Endothelial cell of umbilical vein (primary cell): Measurements from ENCODE around the gene ABCC5. TPM values are rescaled to one million over a fixed set of nuclear protein-coding genes. Genes with fewer than 3 reads are reported as not detected.

ENCODE experiments used
- BruUV-seq: library from RNA; stranded (reverse); fragments of 400-500 nt; replicated peaks from 2 replicates; lab custom pipeline; 2021; lab: Mats Ljungman, UMichigan
- CTCF ChIA-PET: fragments of 300-600, 350-600 bp; sonication (Branson Sonifier 250); formaldehyde crosslinking; loops from one replicate; lab custom pipeline; 2021; ENCODE audit warnings: antibody characterized with exemption, inconsistent platforms; lab: Charles Lee
- POLR2A ChIA-PET: fragments of 300-600, 350-600 bp; sonication (Branson Sonifier 250); formaldehyde crosslinking; loops from one replicate; lab custom pipeline; 2021; ENCODE audit warnings: antibody characterized with exemption, inconsistent platforms; lab: Charles Lee
- DNase-seq: peaks from one replicate; pipeline ENCODE4 v3.0.0-alpha.2; 2011; ENCODE audit warnings: low read depth, low spot score
- FAIRE-seq: peaks from 2 replicates; lab custom pipeline; 2011; peaks lifted over from hg19 to GRCh38; lab: Jason Lieb, UNC
- H2AFZ ChIP-seq: 2 replicates; pipeline ENCODE4 v1.6.0; 2012; ENCODE audit warnings: low read depth, low read length, control low read depth, inconsistent platforms
- H3K27ac ChIP-seq: 2 replicates; pipeline ENCODE4 v1.5.1; 2011; ENCODE audit warnings: low read depth, mild to moderate bottlenecking, control low read depth, low read length, moderate library complexity; ENCODE audit not compliant: insufficient read depth
- H3K27me3 ChIP-seq, 2 experiments: 2 replicates each; pipeline versions ENCODE4 v1.6.0 to v1.6.1; 2011; ENCODE audit warnings: low read length in 2 of 2, mixed read lengths in 1 of 2; ENCODE audit not compliant: control insufficient read depth in 2 of 2, insufficient read depth in 2 of 2
- H3K36me3 ChIP-seq, 2 experiments: 2 replicates in 1 of 2; 3 replicates in 1 of 2; pipeline ENCODE4 v1.5.1; 2011; ENCODE audit warnings: low read length in 2 of 2, mild to moderate bottlenecking in 1 of 2, moderate library complexity in 1 of 2; ENCODE audit not compliant: control insufficient read depth in 2 of 2, insufficient read depth in 2 of 2; ENCODE audit errors: extremely low read depth in 1 of 2
- H3K4me1 ChIP-seq: 3 replicates; pipeline ENCODE4 v1.5.1; 2011; ENCODE audit warnings: mild to moderate bottlenecking, low read length; ENCODE audit not compliant: control insufficient read depth, insufficient read depth; ENCODE audit errors: extremely low read depth
- H3K4me2 ChIP-seq: 2 replicates; pipeline ENCODE4 v1.6.1; 2011; ENCODE audit warnings: low read length, control low read depth, mixed read lengths; ENCODE audit not compliant: insufficient read depth
- H3K4me3 ChIP-seq, 3 experiments: fragments of 200-600 bp in 1 of 3; sonication (generic), shearing (Covaris generic) in 1 of 3; replicated peaks in 1 of 3; 2 replicates each; pipeline ENCODE4 v1.5.1; 2011 to 2016; ENCODE audit warnings: control low read depth in 3 of 3, low read length in 3 of 3, mild to moderate bottlenecking in 2 of 3, inconsistent platforms in 1 of 3, low read depth in 1 of 3, moderate library complexity in 1 of 3; ENCODE audit not compliant: insufficient read depth in 1 of 3
- H3K79me2 ChIP-seq: 2 replicates; pipeline ENCODE4 v1.6.0; 2012; ENCODE audit warnings: low read length, inconsistent platforms; ENCODE audit not compliant: control insufficient read depth, insufficient read depth
- H3K9ac ChIP-seq: replicated peaks from 2 replicates; pipeline ENCODE3; 2011; ENCODE audit warnings: low read length, control low read depth; ENCODE audit not compliant: insufficient read depth; ENCODE audit errors: extremely low read depth
- H3K9me1 ChIP-seq: replicated peaks from 3 replicates; pipeline ENCODE4 v1.6.0; 2011; ENCODE audit warnings: mild to moderate bottlenecking, low read length; ENCODE audit not compliant: control insufficient read depth, insufficient read depth; ENCODE audit errors: extremely low read depth
- H3K9me3 ChIP-seq: replicated peaks from 2 replicates; pipeline ENCODE4 v1.5.1; 2012; ENCODE audit warnings: low read length, inconsistent platforms; ENCODE audit not compliant: control insufficient read depth, insufficient read depth
- H4K20me1 ChIP-seq: replicated peaks from 2 replicates; pipeline ENCODE3; 2011; ENCODE audit warnings: mild to moderate bottlenecking, low read length; ENCODE audit not compliant: control insufficient read depth, insufficient read depth; ENCODE audit errors: extremely low read depth
- CTCF ChIP-seq, 2 donors: IDR thresholded peaks; 1 replicate in 1 of 2; 2 replicates in 1 of 2; pipeline ENCODE4 v1.5.1; 2011; ENCODE audit warnings: low read length in 2 of 2, mild to moderate bottlenecking in 2 of 2, moderate library complexity in 2 of 2, control low read depth in 1 of 2, inconsistent platforms in 1 of 2, low read depth in 1 of 2; ENCODE audit not compliant: insufficient read depth in 1 of 2; ENCODE audit errors: extremely low read depth in 1 of 2
- EZH2 ChIP-seq: IDR thresholded peaks from 2 replicates; pipeline ENCODE4 v1.6.1; 2012; ENCODE audit warnings: borderline replicate concordance, low read depth, mild to moderate bottlenecking, moderate library complexity, low read length, inconsistent platforms; ENCODE audit not compliant: severe bottlenecking
- FOS ChIP-seq: IDR thresholded peaks from 2 replicates; pipeline ENCODE4 v1.6.1; 2011; ENCODE audit warnings: mild to moderate bottlenecking, low read length, moderate library complexity, borderline replicate concordance; ENCODE audit not compliant: insufficient read depth
- GATA2 ChIP-seq: IDR thresholded peaks from 2 replicates; pipeline ENCODE4 v1.7.0; 2011; ENCODE audit warnings: low read depth, mild to moderate bottlenecking, moderate library complexity, mixed read lengths, low read length; ENCODE audit not compliant: insufficient read length, insufficient read depth
- JUN ChIP-seq: IDR thresholded peaks from 2 replicates; pipeline ENCODE4 v1.6.1; 2011; ENCODE audit warnings: borderline replicate concordance, low read depth; ENCODE audit not compliant: insufficient read length, insufficient read depth
- MAX ChIP-seq: IDR thresholded peaks from 2 replicates; pipeline ENCODE4 v1.6.1; 2011; ENCODE audit not compliant: insufficient read depth, insufficient read length
- MYC ChIP-seq: IDR thresholded peaks from one replicate; pipeline ENCODE4 v1.6.1; 2011; ENCODE audit warnings: mild to moderate bottlenecking, low read depth, low read length
- POLR2A ChIP-seq: IDR thresholded peaks from 2 replicates; pipeline ENCODE4 v1.6.1; 2012; ENCODE audit warnings: low read depth, mild to moderate bottlenecking, control low read depth, low read length
- POLR2AphosphoS5 ChIP-seq: IDR thresholded peaks from 2 replicates; pipeline ENCODE4 v1.6.1; 2012; ENCODE audit warnings: low read depth, mild to moderate bottlenecking, control low read depth, low read length, moderate library complexity; ENCODE audit not compliant: insufficient read depth
- dilution Hi-C: fragments of 300-500 bp; cut with MboI; formaldehyde crosslinking; loops from one replicate; pipeline ENCODE4 v1.15.0; 2019; ENCODE audit warnings: low sequenced_read_pairs; ENCODE audit not compliant: extremely low pct_ligation_motif_present
- intact Hi-C: fragments of 100-400 bp; cut with micrococcal nuclease; formaldehyde crosslinking; loops from one replicate; pipeline ENCODE4 v1.10.0; 2022
- polyA plus RNA-seq, 4 experiments: library from polyadenylated mRNA; depleted of rRNA in 3 of 4; stranded (reverse) in 3 of 4; unstranded in 1 of 4; fragments of >200 nt; gene quantifications; 2 replicates each; pipeline versions ENCODE4 v1.2.1 to v1.2.3, GENCODE V29; 2011 to 2012; ENCODE audit warnings: missing spikeins in 1 of 4
- total RNA-seq: library from RNA; stranded (reverse); gene quantifications from 2 replicates; pipeline ENCODE4 v1.2.3, GENCODE V29; 2021

Gene ABCC5
- total and polyA plus RNA-seq, 2 donors (not counting 3 experiments of a cell fraction or from before 2014, with no cell fraction given) = 22.5 to 24.6 TPM

GRCh38 chr3:184059424-184059823 is 41.7 kb upstream of the ABCC5 start:
- Histone ChIP-seq H3K79me2 (no peaks in the 10 kb centered on the region), H2AFZ (no peak overlapping the region), H3K9me3 (no peaks in the 10 kb centered on the region), H3K9ac (no peak overlapping the region), H3K4me2 (no peak overlapping the region), H4K20me1 (no peaks in the 10 kb centered on the region), H3K4me3 (no peak overlapping the region), H3K27ac (no peak overlapping the region), H3K9me1 (no peaks in the 10 kb centered on the region), H3K27me3 (peaks cover 5 to 11% of the 10 kb centered on the region in 2 experiments), H3K36me3 (no peaks in the 10 kb centered on the region), H3K4me1 (no peaks in the 10 kb centered on the region)
- intact Hi-C loops = no loop called here
- TF ChIP-seq JUN (no peak), POLR2A (no peak), MYC (no peak), POLR2AphosphoS5 (no peak), MAX (no peak), GATA2 (no peak), EZH2 (no peak), CTCF (IDR thresholded peaks at IDR 0.05; ENCODE audit: extremely low read depth in 1 of 2, insufficient read depth in 1 of 2, low read depth in 1 of 2, low read length in 2 of 2) (no peak), FOS (no peak)
- FAIRE-seq = no peak
- DNase-seq = no peak
- dilution Hi-C loops = no loop called here
- BruUV-seq = no TSS peak
- CTCF ChIA-PET = interaction anchor here (1.3 kb wide), 1 partner anchor 8 kb away, joined by 3 read pairs; no protein-coding TSS in a partner anchor
- POLR2A ChIA-PET = no interaction called here
